ENCODE results near the gene FPR2.

GRCh38 chr19:51815043-51815442, 54.1 kb downstream of the FPR2 start:
- TF ChIP-seq POLR2A (IDR thresholded peaks at IDR 0.05) (no peak), CTCF (IDR thresholded peaks at IDR 0.05) (no peak), POLR2AphosphoS5 (IDR thresholded peaks at IDR 0.05) (no peak)

Measured in stomach (tissue), 4 donors.